Astrocyte (in vitro differentiated cells and primary cell): ENCODE measurements around the gene FBXL7.

ENCODE experiments used
- CTCF ChIP-seq: IDR thresholded peaks from 2 replicates; pipeline ENCODE4 v1.5.1; 2011; ENCODE audit warnings: low read depth, mild to moderate bottlenecking, inconsistent platforms, low read length, moderate library complexity; ENCODE audit not compliant: insufficient read depth
- EZH2 ChIP-seq: IDR thresholded peaks from 2 replicates; pipeline ENCODE4 v1.6.1; 2012; ENCODE audit warnings: mild to moderate bottlenecking, low read length, inconsistent platforms; ENCODE audit not compliant: insufficient read depth

- TF ChIP-seq CTCF, result no peak
- TF ChIP-seq EZH2, result no peak
Measured at GRCh38 chr5:15715535-15715934, 215.6 kb downstream of the FBXL7 start.
